Mammary epithelial cell (primary cell): Measurements from ENCODE around the gene MUC3A.

ENCODE experiments used
- EZH2 ChIP-seq: IDR thresholded peaks from 2 replicates; pipeline ENCODE4 v1.6.1; 2012; ENCODE audit warnings: low read length, inconsistent platforms, borderline replicate concordance
- TF ChIP-seq, protein P1 (sequence below), 2 donors: IDR thresholded peaks in 1 of 2; conservative IDR thresholded peaks in 1 of 2; 2 replicates each; pipeline ENCODE4 v1.5.1; 2011 to 2012; ENCODE audit warnings: inconsistent platforms in 2 of 2, low read length in 2 of 2, mild to moderate bottlenecking in 2 of 2, control low read depth in 1 of 2, low read depth in 1 of 2; ENCODE audit not compliant: insufficient read depth in 1 of 2; ENCODE audit errors: extremely low read depth in 1 of 2

DNA sequence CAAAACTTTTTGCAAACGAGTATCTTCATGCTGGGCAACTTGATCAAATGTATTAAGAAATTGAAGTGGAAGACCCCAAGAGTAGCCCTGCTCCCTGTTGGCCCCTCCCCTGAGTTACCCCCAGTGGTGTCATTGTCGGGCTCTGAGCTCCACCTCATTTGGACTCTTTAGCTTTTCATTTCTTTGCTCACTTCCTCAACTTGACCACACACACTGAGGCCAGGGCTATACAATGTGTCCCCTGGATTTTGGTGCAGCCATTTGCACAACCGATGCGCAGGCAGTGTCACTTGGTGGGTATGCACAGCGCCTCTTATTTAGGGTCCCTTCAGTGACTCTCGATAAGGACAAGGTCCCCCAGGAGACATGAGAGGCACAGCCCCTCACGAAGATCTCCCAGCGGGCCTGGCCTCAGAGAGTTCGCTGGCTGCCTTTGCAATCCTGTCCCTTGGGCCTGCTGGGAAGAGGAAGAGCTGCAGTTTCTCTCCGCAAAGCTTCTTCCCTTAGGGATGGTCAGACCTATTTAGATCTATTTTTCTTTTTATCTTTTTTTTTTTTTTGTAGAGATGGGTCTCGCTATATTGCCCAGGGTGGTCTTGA is 2.5 kb upstream of the MUC3A start:
- TF ChIP-seq, protein P1, sequence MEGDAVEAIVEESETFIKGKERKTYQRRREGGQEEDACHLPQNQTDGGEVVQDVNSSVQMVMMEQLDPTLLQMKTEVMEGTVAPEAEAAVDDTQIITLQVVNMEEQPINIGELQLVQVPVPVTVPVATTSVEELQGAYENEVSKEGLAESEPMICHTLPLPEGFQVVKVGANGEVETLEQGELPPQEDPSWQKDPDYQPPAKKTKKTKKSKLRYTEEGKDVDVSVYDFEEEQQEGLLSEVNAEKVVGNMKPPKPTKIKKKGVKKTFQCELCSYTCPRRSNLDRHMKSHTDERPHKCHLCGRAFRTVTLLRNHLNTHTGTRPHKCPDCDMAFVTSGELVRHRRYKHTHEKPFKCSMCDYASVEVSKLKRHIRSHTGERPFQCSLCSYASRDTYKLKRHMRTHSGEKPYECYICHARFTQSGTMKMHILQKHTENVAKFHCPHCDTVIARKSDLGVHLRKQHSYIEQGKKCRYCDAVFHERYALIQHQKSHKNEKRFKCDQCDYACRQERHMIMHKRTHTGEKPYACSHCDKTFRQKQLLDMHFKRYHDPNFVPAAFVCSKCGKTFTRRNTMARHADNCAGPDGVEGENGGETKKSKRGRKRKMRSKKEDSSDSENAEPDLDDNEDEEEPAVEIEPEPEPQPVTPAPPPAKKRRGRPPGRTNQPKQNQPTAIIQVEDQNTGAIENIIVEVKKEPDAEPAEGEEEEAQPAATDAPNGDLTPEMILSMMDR (conservative IDR thresholded peaks at IDR 0.05 in 1 of 2, IDR thresholded peaks at IDR 0.05 in 1 of 2; ENCODE audit: extremely low read depth in 1 of 2, insufficient read depth in 1 of 2, low read depth in 1 of 2, low read length in 2 of 2): no peak
- TF ChIP-seq EZH2: no peak
